Esophagus (tissue), 2 donors: ENCODE results near the gene PLEKHA8. TPM values are rescaled to one million over a fixed set of nuclear protein-coding genes. Genes with fewer than 3 reads are reported as not detected.

ENCODE experiments used
- H3K27ac ChIP-seq, 2 donors: one replicate each; pipeline ENCODE4 v1.5.1; 2013; ENCODE audit warnings: low read depth in 2 of 2, mild to moderate bottlenecking in 2 of 2, inconsistent platforms in 1 of 2, low read length in 1 of 2, moderate library complexity in 1 of 2
- H3K27me3 ChIP-seq, 2 donors: one replicate each; pipeline ENCODE4 v1.6.1; 2013; ENCODE audit warnings: low read length in 2 of 2, control low read depth in 1 of 2, mild to moderate bottlenecking in 1 of 2; ENCODE audit not compliant: insufficient read depth in 2 of 2, control insufficient read depth in 1 of 2
- H3K36me3 ChIP-seq, 2 donors: one replicate each; pipeline ENCODE4 v1.6.1; 2013; ENCODE audit warnings: low read length in 1 of 2; ENCODE audit not compliant: control insufficient read depth in 2 of 2, insufficient read depth in 2 of 2
- H3K4me1 ChIP-seq, 2 donors: one replicate each; pipeline ENCODE4 v1.6.1; 2013; ENCODE audit warnings: low read length in 1 of 2; ENCODE audit not compliant: control insufficient read depth in 2 of 2, insufficient read depth in 2 of 2
- H3K4me3 ChIP-seq, 2 donors: one replicate each; pipeline ENCODE4 v1.5.1; 2013; ENCODE audit warnings: low read length in 2 of 2, mild to moderate bottlenecking in 2 of 2, low read depth in 1 of 2, moderate library complexity in 1 of 2
- H3K9me3 ChIP-seq, 2 donors: one replicate each; pipeline ENCODE4 v1.6.1; 2013; ENCODE audit warnings: mild to moderate bottlenecking in 2 of 2, low read depth in 1 of 2, low read length in 1 of 2, moderate library complexity in 1 of 2; ENCODE audit not compliant: control insufficient read depth in 2 of 2, insufficient read depth in 1 of 2
- WGBS, 2 donors: extraction: QIAGEN DNeasy Blood & Tissue Kit; methylation state at CpG; one replicate each; pipeline ENCODE4 v1.1.7; 2013; 5-methylcytosine and 5-hydroxymethylcytosine counted together
- polyA plus RNA-seq, 2 donors: library from polyadenylated mRNA; stranded (reverse); fragments of 200-250 nt; gene quantifications; one replicate each; pipeline ENCODE4 v1.2.3, GENCODE V29; 2013
- donor health status: healthy with polysubstance abuse.
- donor health status: Bipolar disorder and iron deficiency.

PLEKHA8 gene
- polyA plus RNA-seq, 2 donors, result 2.3 to 2.7 TPM

DNA sequence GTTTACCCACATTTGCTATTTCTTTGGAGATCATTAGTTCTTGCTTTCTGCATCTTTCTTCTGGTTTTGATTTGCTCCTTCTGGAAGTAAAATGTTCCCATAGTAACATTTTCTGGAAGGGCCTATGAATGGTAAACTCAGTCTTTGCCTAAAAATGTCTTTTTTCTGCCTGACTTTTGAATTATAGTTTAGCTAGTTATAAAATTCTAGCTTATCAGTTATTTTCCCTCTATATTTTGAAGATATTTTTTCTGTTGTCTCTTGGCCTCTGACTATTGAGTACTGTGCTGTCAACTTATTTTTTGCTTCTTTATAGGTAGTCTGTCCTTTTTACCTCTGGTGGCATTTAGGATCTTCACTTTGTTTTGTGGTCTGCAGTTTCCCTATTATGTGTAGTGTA, 84.9 kb downstream of the PLEKHA8 start:
- no peaks in the 10 kb centered on the region for H3K4me1 ChIP-seq
- no peak overlapping the region for H3K27ac ChIP-seq
- H3K27me3 ChIP-seq, result no peaks in the 10 kb centered on the region
- no peaks in the 10 kb centered on the region for H3K9me3 ChIP-seq
- H3K4me3 ChIP-seq, result no peak overlapping the region
- no peaks in the 10 kb centered on the region for H3K36me3 ChIP-seq

DNA sequence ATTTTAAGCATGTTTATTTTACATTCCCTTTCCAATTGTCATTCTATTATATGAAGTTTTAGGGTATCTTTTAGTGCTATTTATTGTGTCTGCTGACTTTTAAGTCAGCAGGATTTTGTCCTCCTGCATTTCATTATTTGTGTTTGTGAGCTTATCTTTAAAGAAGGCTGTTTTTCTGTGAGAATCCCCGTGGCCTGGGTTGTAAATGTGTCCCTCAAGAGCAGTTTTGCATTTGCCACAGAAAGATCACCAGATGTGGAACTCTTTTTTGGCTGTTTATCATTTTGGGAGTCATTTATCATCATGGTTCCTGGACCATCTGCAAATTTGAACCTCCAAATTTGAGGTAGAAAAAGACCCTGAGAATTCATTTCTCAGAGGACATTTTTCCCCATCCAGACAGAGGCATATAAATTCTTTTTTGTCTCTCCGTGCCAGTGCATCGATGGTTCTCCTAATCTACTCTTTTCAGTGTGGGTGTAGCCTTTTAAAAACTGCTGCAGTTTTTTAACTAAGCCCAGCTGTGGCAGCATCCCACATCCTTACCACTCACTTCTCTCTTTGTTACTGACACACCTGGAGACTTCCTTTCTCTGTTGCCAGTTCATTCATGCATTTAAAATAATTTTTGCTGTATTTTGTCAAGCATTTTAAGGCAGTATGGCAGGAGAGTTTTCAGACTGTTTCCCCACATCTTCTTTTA, 86.5 kb downstream of the PLEKHA8 start:
- 68 to 69% methylated on average over 3 of the region's 3 CpGs for WGBS, 2 donors
- Histone ChIP-seq H3K4me3 (no peak overlapping the region), H3K36me3 (no peaks in the 10 kb centered on the region), H3K27ac (no peak overlapping the region), H3K9me3 (no peaks in the 10 kb centered on the region), H3K4me1 (no peaks in the 10 kb centered on the region), H3K27me3 (no peaks in the 10 kb centered on the region)

DNA sequence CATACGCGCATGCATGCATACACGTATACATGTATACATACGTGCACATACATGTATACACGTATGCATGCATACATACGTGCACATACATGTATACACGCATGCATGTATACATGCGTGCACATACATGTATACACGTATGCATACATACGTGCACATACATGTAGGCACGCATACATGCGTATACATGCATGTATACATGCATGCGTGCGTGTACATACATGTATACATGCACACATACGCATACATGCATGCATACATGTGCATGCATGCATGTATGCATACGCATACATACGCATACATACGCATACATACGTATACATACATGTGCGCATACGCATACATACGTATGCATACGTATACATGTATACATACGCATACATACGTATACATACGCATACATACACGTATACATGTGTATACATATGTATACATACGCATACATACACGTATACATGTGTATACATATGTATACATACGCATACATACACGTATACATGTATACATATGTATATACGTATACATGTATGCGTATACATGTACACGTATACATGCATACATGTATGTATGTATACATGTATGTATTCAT, 87.6 kb downstream of the PLEKHA8 start:
- no peaks in the 10 kb centered on the region for H3K36me3 ChIP-seq
- H3K9me3 ChIP-seq, result no peaks in the 10 kb centered on the region
- H3K27me3 ChIP-seq, result no peaks in the 10 kb centered on the region
- H3K27ac ChIP-seq, result no peak overlapping the region
- no peaks in the 10 kb centered on the region for H3K4me1 ChIP-seq
- WGBS, 2 donors, result 88 to 90% methylated on average over 34 of the region's 34 CpGs
- no peak overlapping the region for H3K4me3 ChIP-seq

DNA sequence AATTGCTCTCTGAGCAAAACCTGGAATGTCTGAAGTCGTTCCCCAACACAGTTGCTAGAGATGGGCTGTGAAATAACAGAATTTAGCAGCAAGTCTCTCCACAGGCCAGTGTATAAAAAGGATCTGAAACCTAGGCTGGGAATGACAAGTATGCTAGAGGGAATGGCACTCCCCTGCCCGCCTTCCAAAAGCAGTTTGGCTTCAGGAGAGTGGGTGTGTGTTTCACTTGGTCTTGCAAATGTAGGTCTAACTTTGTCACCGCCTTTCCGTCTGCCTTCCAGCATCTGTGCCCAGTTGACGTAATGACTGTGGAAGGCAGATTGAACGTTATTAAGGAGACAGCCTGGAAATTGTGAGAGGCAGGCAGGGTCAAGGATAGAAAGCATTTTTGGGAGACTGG, 88.6 kb downstream of the PLEKHA8 start:
- H3K4me3 ChIP-seq, result no peak overlapping the region
- no peaks in the 10 kb centered on the region for H3K36me3 ChIP-seq
- H3K4me1 ChIP-seq, result no peaks in the 10 kb centered on the region
- H3K9me3 ChIP-seq, result no peaks in the 10 kb centered on the region
- no peak overlapping the region for H3K27ac ChIP-seq
- WGBS, 2 donors, result 70 to 73% methylated on average over 6 of the region's 6 CpGs
- H3K27me3 ChIP-seq, result no peaks in the 10 kb centered on the region

DNA sequence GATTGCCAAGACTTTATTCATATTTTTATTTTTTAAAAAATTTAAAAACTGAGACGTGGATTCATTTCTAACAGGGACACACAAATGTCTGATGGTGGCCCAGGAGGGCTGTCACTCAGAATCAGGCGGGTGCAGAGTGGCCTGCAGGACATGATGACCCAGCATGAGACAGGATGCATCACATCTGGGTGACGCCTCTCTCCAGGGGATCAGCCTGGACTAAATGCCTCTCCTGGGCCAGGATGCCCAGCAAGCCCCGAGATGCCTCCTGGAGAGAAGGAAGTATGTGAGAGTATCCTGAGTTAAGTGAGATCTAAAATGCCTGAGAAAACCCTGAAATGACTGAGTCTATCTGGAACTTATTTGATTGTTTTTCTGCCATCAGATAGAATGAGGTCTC, 89.7 kb downstream of the PLEKHA8 start:
- H3K36me3 ChIP-seq, result no peaks in the 10 kb centered on the region
- 89 to 91% methylated on average over 4 of the region's 4 CpGs for WGBS, 2 donors
- no peak overlapping the region for H3K27ac ChIP-seq
- no peaks in the 10 kb centered on the region for H3K4me1 ChIP-seq
- H3K4me3 ChIP-seq, result no peak overlapping the region
- H3K27me3 ChIP-seq, result no peaks in the 10 kb centered on the region
- H3K9me3 ChIP-seq, result no peaks in the 10 kb centered on the region

DNA sequence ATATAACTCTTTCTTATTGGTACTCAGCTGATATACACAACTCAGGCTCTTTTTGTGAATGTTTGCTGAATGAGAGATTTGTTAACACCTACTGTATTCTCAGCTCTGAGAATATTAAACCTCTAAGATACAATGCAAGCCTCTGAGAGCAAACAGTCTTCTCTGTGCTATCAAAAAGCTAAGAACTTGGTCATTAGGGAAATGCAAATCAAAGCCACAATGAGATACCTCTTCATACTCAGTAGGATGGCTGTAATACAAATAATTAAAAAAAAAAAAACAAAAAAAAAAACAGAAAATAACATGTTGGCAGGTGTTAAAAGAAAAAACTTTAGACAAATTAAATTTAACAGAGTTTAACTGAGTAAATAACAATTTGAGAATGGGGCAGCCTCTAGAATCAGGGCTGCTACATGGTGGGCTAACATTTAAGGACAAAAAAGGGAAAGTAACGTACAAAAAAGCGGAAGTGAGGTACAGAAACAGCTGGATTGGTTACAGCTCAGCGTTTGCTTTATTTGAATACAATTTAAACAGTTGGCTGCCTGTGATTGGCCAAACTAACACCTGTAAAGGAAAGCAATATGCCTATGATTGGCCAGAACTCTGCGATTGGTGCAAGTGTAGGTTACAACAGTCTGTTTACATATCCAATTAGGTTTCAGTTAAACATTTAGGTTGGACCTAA, 91.8 kb downstream of the PLEKHA8 start:
- WGBS, 2 donors, result 82 to 87% methylated on average over 4 of the region's 4 CpGs
- H3K36me3 ChIP-seq, result no peaks in the 10 kb centered on the region
- no peak overlapping the region for H3K27ac ChIP-seq
- H3K27me3 ChIP-seq, result no peaks in the 10 kb centered on the region
- H3K4me3 ChIP-seq, result no peak overlapping the region
- H3K4me1 ChIP-seq, result no peaks in the 10 kb centered on the region
- no peaks in the 10 kb centered on the region for H3K9me3 ChIP-seq

DNA sequence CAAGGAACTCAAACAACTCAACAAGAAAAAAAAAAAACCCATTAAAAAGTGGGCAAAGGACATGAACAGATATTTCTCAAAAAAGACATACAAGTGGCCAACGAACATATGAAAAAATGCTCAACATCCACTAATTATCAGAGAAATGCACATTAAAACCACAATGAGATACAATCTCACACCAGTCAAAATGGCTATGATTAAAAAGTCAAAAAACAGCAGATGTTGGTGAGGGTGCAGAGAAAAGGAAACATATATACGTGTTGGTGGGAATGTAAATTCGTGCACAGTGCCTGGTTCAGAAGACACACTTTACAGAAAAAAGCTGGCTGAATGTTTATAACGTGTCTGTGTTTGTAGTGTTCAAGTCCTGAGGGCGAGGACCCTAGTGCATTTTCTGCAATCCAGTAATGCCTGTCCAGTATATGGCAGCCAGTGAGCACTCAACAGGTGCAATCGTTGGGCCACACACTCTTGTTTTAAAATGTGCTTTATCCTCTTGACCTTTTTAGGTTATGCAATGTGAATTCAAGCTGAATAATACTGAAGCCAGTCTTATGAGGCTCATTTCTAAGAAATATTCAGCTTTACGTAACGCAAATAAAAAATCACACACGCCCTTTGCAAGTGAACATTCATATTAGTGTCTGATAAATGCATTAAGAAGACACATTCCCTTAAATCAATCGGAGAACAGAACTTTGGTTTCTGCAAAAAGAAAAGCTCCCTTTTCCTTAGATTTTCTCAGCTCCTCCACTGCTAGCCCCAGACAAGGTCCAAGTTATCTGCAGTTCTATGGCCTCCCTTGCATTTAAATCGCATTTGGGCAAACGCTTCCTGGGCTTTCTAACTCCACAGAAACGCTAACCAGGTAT, 105.8 kb downstream of the PLEKHA8 start:
- 37 to 38% methylated on average over 13 of the region's 13 CpGs for WGBS, 2 donors
- Histone ChIP-seq H3K27me3 (no peaks in the 10 kb centered on the region), H3K36me3 (peaks cover 0 to 3% of the 10 kb centered on the region in 2 donors), H3K9me3 (no peaks in the 10 kb centered on the region), H3K4me3 (peak overlapping the region; percentile 78 to 83), H3K27ac (peak overlapping the region; percentile 86 to 91), H3K4me1 (peaks cover 0 to 3% of the 10 kb centered on the region in 2 donors)

DNA sequence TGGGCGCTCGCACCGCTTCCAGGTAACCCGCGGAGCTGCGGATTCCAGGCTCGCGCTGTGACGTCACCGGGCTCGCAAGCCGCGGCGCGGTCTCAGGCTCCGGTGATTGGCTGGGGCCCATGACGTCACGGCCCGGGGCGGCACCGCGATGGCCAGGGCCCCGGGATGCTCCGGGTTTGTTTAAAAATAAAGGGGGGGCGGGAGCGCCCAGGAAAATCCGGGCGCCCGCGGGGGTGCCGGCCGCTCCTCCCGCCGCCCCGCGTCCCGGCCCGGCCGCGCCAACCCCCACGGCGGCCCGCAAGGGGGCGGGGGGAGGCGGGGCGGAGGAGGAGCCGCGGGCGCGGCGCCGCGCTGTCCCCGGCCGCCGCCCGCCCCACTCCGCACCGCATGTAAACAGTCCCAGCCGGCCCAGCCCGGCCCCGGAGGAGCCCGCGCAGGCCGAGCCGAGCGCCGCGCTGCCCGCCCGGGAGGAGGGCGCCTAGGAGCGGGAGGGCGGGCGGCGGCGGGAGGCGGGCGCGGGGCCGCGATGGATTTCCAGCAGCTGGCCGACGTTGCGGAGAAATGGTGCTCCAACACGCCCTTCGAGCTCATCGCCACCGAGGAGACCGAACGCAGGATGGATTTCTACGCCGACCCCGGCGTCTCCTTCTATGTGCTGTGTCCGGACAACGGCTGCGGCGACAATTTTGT, 106.5 kb downstream of the PLEKHA8 start, which contains the start of gene MTURN:
TSS of gene MTURN (plus strand) at position 376 of the 690 bp plus-strand sequence. CDS start at position 527, 151 bp downstream.
- no peaks in the 10 kb centered on the region for H3K27me3 ChIP-seq
- H3K9me3 ChIP-seq, result no peaks in the 10 kb centered on the region
- 0% methylated on average over 73 to 99 of the region's 99 CpGs for WGBS, 2 donors
- peaks cover 0 to 3% of the 10 kb centered on the region in 2 donors for H3K4me1 ChIP-seq
- peak within 1 kb of the TSS; percentile 86 to 91 for H3K27ac ChIP-seq
- H3K4me3 ChIP-seq, result peak within 1 kb of the TSS; percentile 78 to 83
- H3K36me3 ChIP-seq, result peaks cover 0 to 1% of the 10 kb centered on the region in 2 donors
